ENCODE results near the gene KRT28.

DNA sequence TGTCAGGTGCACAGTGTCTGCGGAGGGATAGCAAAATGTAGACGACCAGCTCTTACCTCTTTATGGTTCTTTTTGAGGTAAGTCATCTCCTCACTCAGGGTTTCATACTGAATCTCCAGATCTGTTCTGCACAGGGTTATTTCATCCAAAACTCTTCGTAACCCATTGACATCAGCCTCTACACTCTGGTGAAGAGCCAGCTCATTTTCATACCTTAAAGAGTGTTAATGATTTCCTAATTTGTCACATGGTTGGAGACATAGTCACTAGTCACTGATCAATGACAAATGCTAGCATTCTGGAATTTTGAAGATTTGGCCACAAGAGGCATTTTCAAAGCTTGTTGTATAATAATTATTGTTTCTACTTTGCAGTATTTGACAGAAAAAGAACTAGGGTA, 46.0 kb downstream of the KRT28 start:
- TF ChIP-seq TAF1 (IDR thresholded peaks at IDR 0.05; ENCODE audit: low read depth, low read length) (no peak), EZH2 (IDR thresholded peaks at IDR 0.05; ENCODE audit: low read depth, low read length, severe bottlenecking) (no peak)
